Bronchial epithelial cell (primary cell): Measurements from ENCODE around the gene DNAJC16. TPM values are rescaled to one million over a fixed set of nuclear protein-coding genes. Genes with fewer than 3 reads are reported as not detected.

Source experiments
- DNase-seq: peaks from one replicate; pipeline ENCODE4 v3.0.0-alpha.2; 2010; ENCODE audit warnings: low read depth
- FAIRE-seq: peaks from 2 replicates; lab custom pipeline; 2011; peaks lifted over from hg19 to GRCh38; lab: Jason Lieb, UNC
- H3K27me3 ChIP-seq: 2 replicates; pipeline ENCODE4 v1.5.1; 2011; ENCODE audit warnings: low read length; ENCODE audit not compliant: control insufficient read depth, insufficient read depth
- H3K36me3 ChIP-seq: 2 replicates; pipeline ENCODE4 v1.5.1; 2011; ENCODE audit warnings: low read length; ENCODE audit not compliant: control insufficient read depth, insufficient read depth
- H3K4me3 ChIP-seq: 2 replicates; pipeline ENCODE4 v1.5.1; 2011; ENCODE audit warnings: mild to moderate bottlenecking, low read depth, low read length, control low read depth
- CTCF ChIP-seq: IDR thresholded peaks from 2 replicates; pipeline ENCODE4 v1.5.1; 2011; ENCODE audit warnings: mild to moderate bottlenecking, moderate library complexity, low read length, control low read depth, inconsistent platforms; ENCODE audit not compliant: insufficient read depth, severe bottlenecking
- total RNA-seq: library from RNA; depleted of rRNA; stranded (reverse); fragments of >200 nt; gene quantifications from 2 replicates; pipeline ENCODE4 v1.2.1, GENCODE V29; 2014

The DNAJC16 gene
- total RNA-seq, 1 donor from 2014 or later = 7.6 TPM

GRCh38 chr1:15571266-15571665, 44.6 kb downstream of the DNAJC16 start:
- H3K36me3 ChIP-seq = peaks cover 6% of the 10 kb centered on the region
- no peak overlapping the region for H3K4me3 ChIP-seq
- no peak for TF ChIP-seq CTCF
- H3K27me3 ChIP-seq = no peaks in the 10 kb centered on the region
- FAIRE-seq (no peak), DNase-seq (no peak)

GRCh38 chr1:15573477-15573876, 46.8 kb downstream of the DNAJC16 start:
- Histone ChIP-seq H3K27me3 (no peaks in the 10 kb centered on the region), H3K4me3 (no peak overlapping the region), H3K36me3 (peaks cover 1% of the 10 kb centered on the region)
- peak; percentile 12 for DNase-seq
- TF ChIP-seq CTCF = no peak
- no peak for FAIRE-seq

- Histone ChIP-seq H3K36me3 (peaks cover 1% of the 10 kb centered on the region), H3K4me3 (no peak overlapping the region), H3K27me3 (no peaks in the 10 kb centered on the region)
- TF ChIP-seq CTCF = no peak
- DNase-seq (no peak), FAIRE-seq (no peak)
These were observed 48.1 kb downstream of the DNAJC16 start for GRCh38 chr1:15574741-15575140.

GRCh38 chr1:15575549-15576150, 49.0 kb downstream of the DNAJC16 start:
- FAIRE-seq = no peak
- TF ChIP-seq CTCF = no peak
- DNase-seq = no peak

GRCh38 chr1:15577691-15578090, 51.0 kb downstream of the DNAJC16 start:
- no peak for TF ChIP-seq CTCF
- Histone ChIP-seq H3K36me3 (no peaks in the 10 kb centered on the region), H3K27me3 (no peaks in the 10 kb centered on the region), H3K4me3 (no peak overlapping the region)
- FAIRE-seq = no peak
- no peak for DNase-seq

More at GRCh38 chr1:15575549-15576150, 49.0 kb downstream of the DNAJC16 start:
- no peak overlapping the region for H3K4me3 ChIP-seq
- H3K27me3 ChIP-seq = no peaks in the 10 kb centered on the region
- peaks cover 1% of the 10 kb centered on the region for H3K36me3 ChIP-seq
